Kidney epithelial cell (primary cell): Measurements from ENCODE around the gene MAST2. TPM values are rescaled to one million over a fixed set of nuclear protein-coding genes. Genes with fewer than 3 reads are reported as not detected.
"Not testable (repeated sequence)": the region's sequence is repeated elsewhere in the genome, so short reads cannot be mapped to it uniquely, and the experiment has no call there.

Source experiments
- DNase-seq: peaks from one replicate; pipeline ENCODE4 v3.0.0-alpha.2; 2010; ENCODE audit warnings: low read depth
- H3K27me3 ChIP-seq: 2 replicates; pipeline ENCODE4 v1.6.0; 2011; ENCODE audit warnings: low read length; ENCODE audit not compliant: control insufficient read depth, insufficient read depth
- H3K36me3 ChIP-seq: 2 replicates; pipeline ENCODE4 v1.5.1; 2011; ENCODE audit warnings: low read length; ENCODE audit not compliant: control insufficient read depth, insufficient read depth
- H3K4me3 ChIP-seq: 2 replicates; pipeline ENCODE4 v1.5.1; 2011; ENCODE audit warnings: low read depth, mild to moderate bottlenecking, control low read depth, low read length
- CTCF ChIP-seq: IDR thresholded peaks from 2 replicates; pipeline ENCODE4 v1.5.1; 2011; ENCODE audit warnings: mild to moderate bottlenecking, moderate library complexity, low read length, control low read depth, inconsistent platforms; ENCODE audit not compliant: insufficient read depth, poor library complexity, severe bottlenecking
- total RNA-seq: library from RNA; depleted of rRNA; stranded (reverse); fragments of >200 nt; gene quantifications from 2 replicates; pipeline ENCODE4 v1.2.3, GENCODE V29; 2015

MAST2 gene
- total RNA-seq, 1 donor from 2014 or later = 26.6 TPM

GRCh38 chr1:45842786-45843185 lies 39.4 kb downstream of the MAST2 start:
- TF ChIP-seq CTCF = no peak
- Histone ChIP-seq H3K4me3 (no peak overlapping the region), H3K27me3 (no peaks in the 10 kb centered on the region), H3K36me3 (no peaks in the 10 kb centered on the region)
- no peak for DNase-seq

GRCh38 chr1:45843474-45843905 lies 40.1 kb downstream of the MAST2 start:
- no peak overlapping the region for H3K4me3 ChIP-seq
- no peak for DNase-seq
- no peaks in the 10 kb centered on the region for H3K36me3 ChIP-seq
- no peak for TF ChIP-seq CTCF
- H3K27me3 ChIP-seq = no peaks in the 10 kb centered on the region

GRCh38 chr1:45844000-45844399 lies 40.6 kb downstream of the MAST2 start:
- not testable (repeated sequence) for H3K4me3 ChIP-seq, H3K36me3 ChIP-seq, H3K27me3 ChIP-seq, DNase-seq

- TF ChIP-seq CTCF = no peak
- Histone ChIP-seq H3K27me3 (no peaks in the 10 kb centered on the region), H3K36me3 (no peaks in the 10 kb centered on the region), H3K4me3 (no peak overlapping the region)
- no peak for DNase-seq
Observed at GRCh38 chr1:45846931-45847330, 43.5 kb downstream of the MAST2 start.

GRCh38 chr1:45848097-45848496 lies 44.7 kb downstream of the MAST2 start:
- TF ChIP-seq CTCF = no peak
- DNase-seq = no peak

GRCh38 chr1:45848714-45849113 lies 45.3 kb downstream of the MAST2 start:
- H3K4me3 ChIP-seq = no peak overlapping the region
- TF ChIP-seq CTCF = no peak
- DNase-seq = no peak
- no peaks in the 10 kb centered on the region for H3K27me3 ChIP-seq
- no peaks in the 10 kb centered on the region for H3K36me3 ChIP-seq

More at GRCh38 chr1:45848097-45848496, 44.7 kb downstream of the MAST2 start:
- no peaks in the 10 kb centered on the region for H3K36me3 ChIP-seq
- no peaks in the 10 kb centered on the region for H3K27me3 ChIP-seq
- no peak overlapping the region for H3K4me3 ChIP-seq
